HEK293 (cell line): ENCODE data around the gene FRRS1L.

Experiments
- TCF7L2 ChIP-seq: IDR thresholded peaks from 2 replicates; pipeline ENCODE4 v1.6.1; 2011; ENCODE audit warnings: low read depth, mild to moderate bottlenecking, inconsistent platforms, low read length, moderate library complexity, borderline replicate concordance
- ZBTB49 ChIP-seq: fragments of 450-650 bp; formaldehyde crosslinking; IDR thresholded peaks from 2 replicates; pipeline ENCODE4 v1.5.1; 2016; ENCODE audit warnings: missing biosample characterization, missing genetic modification characterization, low read depth
- ZNF112 ChIP-seq: fragments of 450-650 bp; formaldehyde crosslinking; IDR thresholded peaks from 2 replicates; pipeline ENCODE4 v1.5.0; 2017; ENCODE audit warnings: missing biosample characterization, missing genetic modification characterization
- ZNF366 ChIP-seq: fragments of 450-650 bp; formaldehyde crosslinking; conservative IDR thresholded peaks from 2 replicates; pipeline ENCODE4 v1.5.1; 2016; ENCODE audit warnings: missing biosample characterization, missing genetic modification characterization
- ZNF544 ChIP-seq: fragments of 450-650 bp; formaldehyde crosslinking; IDR thresholded peaks from 2 replicates; pipeline ENCODE4 v1.5.0; 2017; ENCODE audit warnings: missing biosample characterization, missing genetic modification characterization
- ZNF580 ChIP-seq: fragments of 450-650 bp; formaldehyde crosslinking; IDR thresholded peaks from 2 replicates; pipeline ENCODE4 v1.5.1; 2016; ENCODE audit warnings: missing biosample characterization, missing genetic modification characterization
- ZNF658 ChIP-seq: fragments of 450-650 bp; formaldehyde crosslinking; IDR thresholded peaks from 2 replicates; pipeline ENCODE4; 2016; ENCODE audit warnings: missing biosample characterization, missing genetic modification characterization
- TF ChIP-seq, protein P1 (sequence below): fragments of 450-650 bp; formaldehyde crosslinking; IDR thresholded peaks from 2 replicates; pipeline ENCODE4 v1.5.1; 2016; ENCODE audit warnings: missing biosample characterization, missing genetic modification characterization
- TF ChIP-seq, protein P2 (sequence below): fragments of 450-650 bp; formaldehyde crosslinking; IDR thresholded peaks from 2 replicates; pipeline ENCODE4 v1.5.1; 2017; ENCODE audit warnings: missing biosample characterization, missing genetic modification characterization

GRCh38 chr9:109129470-109130197 is 37.4 kb downstream of the FRRS1L start:
- TF ChIP-seq ZNF112 (tag by site-specific recombination): no peak
- no peak for TF ChIP-seq ZBTB49 (tag by site-specific recombination)
- TF ChIP-seq, protein P1, sequence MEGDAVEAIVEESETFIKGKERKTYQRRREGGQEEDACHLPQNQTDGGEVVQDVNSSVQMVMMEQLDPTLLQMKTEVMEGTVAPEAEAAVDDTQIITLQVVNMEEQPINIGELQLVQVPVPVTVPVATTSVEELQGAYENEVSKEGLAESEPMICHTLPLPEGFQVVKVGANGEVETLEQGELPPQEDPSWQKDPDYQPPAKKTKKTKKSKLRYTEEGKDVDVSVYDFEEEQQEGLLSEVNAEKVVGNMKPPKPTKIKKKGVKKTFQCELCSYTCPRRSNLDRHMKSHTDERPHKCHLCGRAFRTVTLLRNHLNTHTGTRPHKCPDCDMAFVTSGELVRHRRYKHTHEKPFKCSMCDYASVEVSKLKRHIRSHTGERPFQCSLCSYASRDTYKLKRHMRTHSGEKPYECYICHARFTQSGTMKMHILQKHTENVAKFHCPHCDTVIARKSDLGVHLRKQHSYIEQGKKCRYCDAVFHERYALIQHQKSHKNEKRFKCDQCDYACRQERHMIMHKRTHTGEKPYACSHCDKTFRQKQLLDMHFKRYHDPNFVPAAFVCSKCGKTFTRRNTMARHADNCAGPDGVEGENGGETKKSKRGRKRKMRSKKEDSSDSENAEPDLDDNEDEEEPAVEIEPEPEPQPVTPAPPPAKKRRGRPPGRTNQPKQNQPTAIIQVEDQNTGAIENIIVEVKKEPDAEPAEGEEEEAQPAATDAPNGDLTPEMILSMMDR (tag by site-specific recombination): no peak
- TF ChIP-seq ZNF580 (tag by site-specific recombination): no peak
- no peak for TF ChIP-seq ZNF366 (tag by site-specific recombination)
- TF ChIP-seq ZNF544 (tag by site-specific recombination): no peak
- TF ChIP-seq, protein P2, sequence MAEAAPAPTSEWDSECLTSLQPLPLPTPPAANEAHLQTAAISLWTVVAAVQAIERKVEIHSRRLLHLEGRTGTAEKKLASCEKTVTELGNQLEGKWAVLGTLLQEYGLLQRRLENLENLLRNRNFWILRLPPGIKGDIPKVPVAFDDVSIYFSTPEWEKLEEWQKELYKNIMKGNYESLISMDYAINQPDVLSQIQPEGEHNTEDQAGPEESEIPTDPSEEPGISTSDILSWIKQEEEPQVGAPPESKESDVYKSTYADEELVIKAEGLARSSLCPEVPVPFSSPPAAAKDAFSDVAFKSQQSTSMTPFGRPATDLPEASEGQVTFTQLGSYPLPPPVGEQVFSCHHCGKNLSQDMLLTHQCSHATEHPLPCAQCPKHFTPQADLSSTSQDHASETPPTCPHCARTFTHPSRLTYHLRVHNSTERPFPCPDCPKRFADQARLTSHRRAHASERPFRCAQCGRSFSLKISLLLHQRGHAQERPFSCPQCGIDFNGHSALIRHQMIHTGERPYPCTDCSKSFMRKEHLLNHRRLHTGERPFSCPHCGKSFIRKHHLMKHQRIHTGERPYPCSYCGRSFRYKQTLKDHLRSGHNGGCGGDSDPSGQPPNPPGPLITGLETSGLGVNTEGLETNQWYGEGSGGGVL: no peak
- no peak for TF ChIP-seq TCF7L2
- no peak for TF ChIP-seq ZNF658 (tag by site-specific recombination)
